HG03175 (cell line): ENCODE data around the gene ASB16.

ENCODE experiments used
- ATAC-seq: cut with Tn5 transposase; IDR thresholded peaks from one replicate; pipeline ENCODE4 v1.9.1; 2021; ENCODE audit warnings: mild to moderate bottlenecking, moderate library complexity; ENCODE audit not compliant: unreplicated experiment

Gene ASB16

DNA sequence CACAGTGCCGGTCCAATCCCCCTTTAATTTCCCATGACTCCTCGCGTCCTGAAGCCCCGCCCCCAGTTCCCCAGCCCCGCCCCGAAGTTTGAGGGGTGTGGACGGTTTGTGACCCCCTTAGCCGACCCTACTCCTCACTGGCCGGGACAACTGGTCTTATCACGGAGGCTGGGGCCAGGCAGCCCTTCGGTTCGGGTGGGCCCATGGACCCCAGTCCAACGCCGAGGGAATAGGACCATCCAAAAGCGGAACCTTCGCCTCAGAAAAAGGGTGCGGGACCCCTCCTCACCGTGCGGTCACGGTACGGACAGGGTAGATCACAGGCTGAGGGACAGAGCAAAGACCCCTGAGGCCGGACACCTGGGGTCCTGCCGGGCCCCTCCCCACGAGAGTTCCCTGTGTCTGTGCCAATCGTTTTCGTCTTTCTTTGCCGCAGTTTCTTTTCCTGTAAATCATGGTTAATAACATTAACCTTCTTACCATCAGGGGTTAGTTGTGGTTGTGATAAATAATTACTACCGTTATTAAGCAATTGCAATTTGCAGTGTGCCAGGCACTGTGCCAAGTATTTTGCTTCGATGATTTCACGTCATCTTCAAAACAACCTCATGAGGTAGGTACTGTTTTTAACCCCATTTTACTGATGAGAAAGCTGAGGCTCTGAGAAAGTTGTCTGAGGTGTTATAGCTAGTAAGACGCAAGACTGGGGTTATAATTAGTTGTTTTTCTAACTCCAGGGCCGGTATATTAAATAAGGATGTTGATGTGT is 16.8 kb downstream of the ASB16 start:
- peak; percentile 49 for ATAC-seq

DNA sequence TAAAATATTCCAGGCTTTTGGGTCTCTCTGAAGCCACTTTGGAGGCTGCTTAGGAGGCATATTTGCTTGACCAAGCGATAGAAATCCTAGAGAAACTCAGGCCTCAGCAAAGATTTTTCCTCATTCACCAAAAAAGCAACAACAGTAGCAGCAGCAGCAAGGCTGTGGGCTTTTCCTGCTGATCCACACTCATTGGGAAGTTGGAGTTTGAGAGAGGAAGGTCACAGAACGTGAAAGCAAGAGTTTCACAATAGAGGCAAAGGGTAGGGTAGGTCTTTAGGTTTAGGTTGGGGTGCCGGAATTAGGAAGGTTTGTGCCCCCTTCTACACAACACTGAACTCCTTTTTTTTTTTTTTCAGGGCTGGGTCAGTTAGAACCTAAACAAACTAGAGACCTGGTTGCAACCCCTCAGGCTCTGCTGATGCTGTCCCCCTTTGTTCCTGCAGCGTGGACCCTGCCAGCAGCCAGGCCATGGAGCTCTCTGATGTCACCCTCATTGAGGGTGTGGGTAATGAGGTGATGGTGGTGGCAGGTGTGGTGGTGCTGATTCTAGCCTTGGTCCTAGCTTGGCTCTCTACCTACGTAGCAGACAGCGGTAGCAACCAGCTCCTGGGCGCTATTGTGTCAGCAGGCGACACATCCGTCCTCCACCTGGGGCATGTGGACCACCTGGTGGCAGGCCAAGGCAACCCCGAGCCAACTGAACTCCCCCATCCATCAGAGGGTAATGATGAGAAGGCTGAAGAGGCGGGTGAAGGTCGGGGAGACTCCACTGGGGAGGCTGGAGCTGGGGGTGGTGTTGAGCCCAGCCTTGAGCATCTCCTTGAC is 18.3 kb downstream of the ASB16 start:
- no peak for ATAC-seq

DNA sequence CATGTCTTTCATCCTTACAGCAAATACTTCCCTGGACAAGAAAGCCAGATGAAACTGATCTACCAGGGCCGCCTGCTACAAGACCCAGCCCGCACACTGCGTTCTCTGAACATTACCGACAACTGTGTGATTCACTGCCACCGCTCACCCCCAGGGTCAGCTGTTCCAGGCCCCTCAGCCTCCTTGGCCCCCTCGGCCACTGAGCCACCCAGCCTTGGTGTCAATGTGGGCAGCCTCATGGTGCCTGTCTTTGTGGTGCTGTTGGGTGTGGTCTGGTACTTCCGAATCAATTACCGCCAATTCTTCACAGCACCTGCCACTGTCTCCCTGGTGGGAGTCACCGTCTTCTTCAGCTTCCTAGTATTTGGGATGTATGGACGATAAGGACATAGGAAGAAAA is 20.0 kb downstream of the ASB16 start:
- ATAC-seq = no peak

DNA sequence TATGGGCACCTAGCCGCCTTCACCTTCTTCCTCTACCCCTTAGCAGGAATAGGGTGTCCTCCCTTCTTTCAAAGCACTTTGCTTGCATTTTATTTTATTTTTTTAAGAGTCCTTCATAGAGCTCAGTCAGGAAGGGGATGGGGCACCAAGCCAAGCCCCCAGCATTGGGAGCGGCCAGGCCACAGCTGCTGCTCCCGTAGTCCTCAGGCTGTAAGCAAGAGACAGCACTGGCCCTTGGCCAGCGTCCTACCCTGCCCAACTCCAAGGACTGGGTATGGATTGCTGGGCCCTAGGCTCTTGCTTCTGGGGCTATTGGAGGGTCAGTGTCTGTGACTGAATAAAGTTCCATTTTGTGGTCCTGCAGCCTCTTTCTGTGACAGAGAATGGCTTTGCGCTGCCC is 20.9 kb downstream of the ASB16 start:
- ATAC-seq = no peak

DNA sequence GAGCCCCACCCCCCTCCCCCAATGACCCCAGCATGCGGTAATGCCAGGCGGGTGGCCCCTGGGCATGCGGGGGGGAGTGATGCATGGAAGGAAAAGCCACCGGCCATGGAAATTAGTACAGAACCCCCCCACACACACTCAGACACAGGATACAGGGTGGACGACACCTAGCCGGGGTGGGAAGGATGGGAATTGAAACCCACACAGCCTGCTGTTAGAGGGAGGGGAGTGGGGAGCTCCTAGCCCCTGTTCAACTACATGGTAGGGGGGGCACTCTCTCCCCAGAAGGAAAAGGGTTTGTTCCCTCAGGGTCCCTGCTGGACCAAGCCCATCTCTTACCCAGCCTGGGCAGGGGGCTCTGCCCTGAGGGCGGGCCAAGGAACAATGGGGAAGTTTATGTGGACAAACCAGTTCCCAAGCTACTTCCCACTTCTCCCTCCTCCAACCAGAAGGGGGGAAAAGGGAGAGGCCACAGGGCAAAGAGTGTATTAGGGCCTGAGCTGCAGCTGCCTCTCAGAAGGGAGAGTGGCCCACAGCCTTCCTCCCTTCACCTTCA is 21.5 kb downstream of the ASB16 start:
- no peak for ATAC-seq

DNA sequence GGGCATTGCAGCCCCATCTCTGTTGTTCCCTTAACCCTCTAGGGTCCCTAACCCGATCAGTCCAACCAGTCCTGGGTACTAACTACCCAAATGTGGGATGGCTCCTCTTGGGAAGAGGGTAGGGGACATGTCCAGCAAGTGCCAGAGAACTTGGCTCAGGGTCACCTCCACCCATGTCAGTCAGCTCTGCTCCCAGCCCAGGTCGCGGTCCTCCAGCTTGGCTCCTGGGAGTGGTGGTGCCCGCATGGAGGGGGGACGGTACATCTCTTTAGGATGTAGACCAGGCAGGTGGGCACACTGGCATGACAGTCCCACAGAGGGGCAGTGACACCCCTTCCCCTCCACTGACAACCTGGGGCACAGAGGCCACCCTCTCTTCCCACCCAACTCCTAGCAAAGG is 22.2 kb downstream of the ASB16 start:
- ATAC-seq = no peak

DNA sequence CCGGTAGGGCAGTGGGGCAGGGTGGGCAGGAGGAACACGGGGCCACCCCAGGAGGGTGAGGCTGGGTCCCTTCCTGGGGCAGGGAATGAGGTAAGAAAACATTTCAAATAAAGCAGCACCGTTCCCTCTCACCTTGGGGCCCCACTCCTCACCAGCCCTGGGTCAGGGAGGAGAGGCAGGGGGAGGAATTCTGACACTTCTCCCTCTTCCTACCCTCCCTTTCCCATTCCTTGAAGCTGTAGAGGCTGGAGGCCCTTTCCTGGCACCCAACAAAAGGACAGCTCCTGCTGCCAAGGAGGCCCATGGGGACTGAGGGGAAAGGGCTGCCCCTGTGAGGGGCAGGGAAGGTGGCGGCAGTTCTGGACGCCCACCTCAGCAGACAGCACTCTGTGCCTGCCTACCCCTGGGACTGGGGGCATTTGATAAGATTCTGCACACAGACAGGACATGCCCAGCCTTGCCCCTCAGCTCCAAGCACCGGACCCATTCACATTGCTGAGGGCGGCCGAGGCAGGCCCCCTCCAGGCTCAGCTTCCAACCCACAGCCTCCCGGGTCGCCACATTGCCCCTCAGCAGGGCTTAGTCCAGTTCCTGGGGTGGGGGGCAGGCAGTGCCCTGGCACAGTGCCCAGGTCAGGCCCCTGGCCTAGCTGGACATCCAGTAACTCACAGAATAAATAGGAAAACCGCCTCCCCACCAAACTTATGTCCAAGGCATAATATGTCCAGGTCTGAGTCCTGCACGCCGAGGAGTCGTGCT is 23.0 kb downstream of the ASB16 start:
- ATAC-seq = no peak

DNA sequence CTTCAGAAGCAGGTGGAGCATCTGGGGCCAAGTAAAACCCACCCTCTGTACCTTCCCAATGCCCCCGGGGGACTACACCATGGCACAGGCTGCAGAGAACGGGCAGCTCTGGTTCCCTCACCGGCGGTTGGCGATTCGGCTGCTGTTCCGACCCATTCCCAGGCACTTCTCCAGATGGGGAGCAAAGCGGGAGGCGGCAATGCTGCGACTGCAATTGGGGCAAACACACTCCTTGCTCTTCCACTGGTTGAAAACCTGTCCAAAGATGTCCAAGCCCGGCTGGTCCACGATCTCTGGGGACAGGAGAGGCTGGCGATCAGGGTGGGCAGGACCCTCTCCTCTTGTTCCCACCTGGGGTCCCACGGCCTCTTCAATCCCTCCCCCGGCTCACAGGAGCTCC is 26.6 kb downstream of the ASB16 start:
- ATAC-seq = no peak

DNA sequence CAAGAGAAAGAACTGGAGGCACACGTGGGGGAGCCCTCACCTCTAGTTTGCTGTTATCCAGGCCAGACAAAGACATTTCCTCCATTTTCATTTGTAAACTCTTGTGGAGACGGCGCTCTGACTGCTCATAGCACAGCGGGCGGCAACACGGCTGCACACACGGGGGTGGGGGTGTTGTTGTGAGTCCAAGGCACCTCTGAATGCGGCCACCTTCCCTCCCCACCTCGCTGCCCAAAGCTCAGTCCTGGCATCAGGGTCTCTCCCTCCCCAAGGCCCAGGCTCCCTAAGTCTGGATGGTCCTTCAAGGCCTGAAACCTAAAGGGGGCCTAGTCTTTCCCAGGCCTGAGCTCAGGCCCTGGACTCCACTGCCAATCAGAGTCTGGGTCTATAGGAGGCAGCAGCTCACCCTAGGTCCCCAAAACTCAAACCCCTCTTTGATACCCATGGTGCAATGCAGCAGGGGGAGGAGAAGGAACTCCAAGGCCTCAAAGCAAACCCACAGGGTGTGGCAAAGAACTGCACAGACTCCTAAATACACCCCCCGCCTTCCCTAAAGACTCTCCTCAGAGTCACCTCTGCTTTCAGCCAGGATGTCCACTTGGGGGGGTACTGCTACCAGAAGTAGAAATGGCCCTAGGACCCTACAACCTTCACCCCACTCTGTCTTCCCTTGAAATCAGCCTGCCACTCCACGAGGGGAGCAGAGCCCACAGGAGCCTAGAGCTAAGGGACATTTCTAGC is 27.6 kb downstream of the ASB16 start:
- ATAC-seq = no peak

DNA sequence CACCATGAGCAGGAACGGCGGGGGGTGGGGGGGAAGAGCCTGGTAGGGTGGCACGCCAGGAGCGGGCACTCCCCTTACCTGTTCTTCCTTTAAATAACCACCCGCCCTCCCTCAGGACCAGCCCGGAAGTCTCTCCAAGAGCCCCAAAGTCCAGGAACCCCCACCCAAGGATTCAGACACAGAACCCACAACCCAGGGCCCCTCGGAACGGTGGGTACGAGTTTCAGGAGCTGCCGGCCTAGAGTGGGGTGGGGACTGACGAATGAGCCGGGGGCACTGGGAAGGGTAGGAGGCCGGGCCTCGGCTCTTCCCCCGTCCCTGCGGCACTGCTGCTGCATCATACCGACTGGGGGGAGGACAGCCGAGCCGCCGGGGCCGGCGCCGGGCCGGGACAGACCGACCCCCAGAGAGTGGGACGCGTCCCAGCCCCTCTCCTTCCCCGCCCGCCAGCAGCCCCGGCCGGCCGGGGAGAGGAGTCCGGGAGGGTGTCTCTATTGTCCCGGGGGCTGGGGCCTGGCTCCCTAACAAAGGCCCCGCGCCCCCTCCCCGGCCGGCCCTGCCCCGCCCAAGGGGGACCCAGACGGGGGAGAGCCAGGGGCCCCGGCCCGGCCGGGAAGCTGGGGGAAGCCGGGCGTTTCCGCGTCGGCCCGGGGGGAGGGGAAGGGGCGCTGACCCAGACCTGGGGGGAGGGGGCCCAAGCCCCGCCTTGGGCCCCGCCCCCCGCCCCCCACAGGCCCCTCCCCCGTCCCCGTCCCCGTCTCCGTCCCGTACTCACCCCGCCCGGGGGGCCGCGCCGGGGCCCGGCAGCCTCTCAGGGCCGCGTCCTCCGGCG is 28.4 kb downstream of the ASB16 start:
- peak; percentile 24 for ATAC-seq

DNA sequence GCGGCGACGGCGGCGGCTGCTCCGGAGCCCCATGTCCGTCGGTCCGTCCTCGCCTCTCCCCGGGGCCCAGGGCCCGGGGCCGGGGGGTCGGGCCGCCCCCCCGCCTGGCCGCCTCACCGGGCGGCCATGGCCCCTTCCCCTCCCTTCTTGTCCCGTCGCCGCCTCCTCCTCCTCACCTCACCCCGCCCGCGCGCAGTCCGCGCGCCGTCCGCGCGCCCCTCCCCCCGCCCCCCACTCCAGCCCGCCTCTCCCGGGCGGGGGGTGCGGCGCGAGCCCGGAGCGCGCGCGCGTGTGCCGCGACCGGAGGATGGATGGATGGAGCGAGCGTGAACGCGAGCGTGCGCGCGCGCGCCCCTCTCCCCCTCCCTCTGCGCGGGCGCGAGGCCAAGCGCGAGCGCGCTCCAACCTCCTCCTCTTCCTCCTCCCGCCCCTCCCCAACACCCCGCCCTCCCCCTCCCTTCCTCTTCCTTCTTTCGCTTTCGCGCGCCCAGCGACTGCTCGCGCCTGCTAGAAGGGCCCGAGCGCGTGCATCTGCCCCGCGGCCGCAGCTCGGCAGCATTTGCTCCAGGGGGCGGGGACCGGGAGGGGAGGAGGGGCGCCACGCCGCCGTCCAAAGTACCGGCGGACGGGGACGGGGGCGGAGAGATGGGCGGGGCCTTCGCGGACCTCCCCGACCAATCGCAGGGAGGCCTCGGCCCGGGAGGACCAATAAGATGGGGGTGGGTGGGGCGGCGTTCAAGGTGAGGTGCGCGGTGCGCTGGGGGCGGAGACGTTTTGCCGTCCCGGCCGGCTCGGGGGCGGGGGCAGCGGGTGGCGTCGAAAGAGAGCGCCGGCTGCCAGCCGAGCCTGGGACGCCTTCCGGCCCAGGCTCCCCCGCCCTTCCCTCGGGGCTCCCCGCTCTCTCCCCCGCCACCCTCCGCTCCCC is 29.3 kb downstream of the ASB16 start, which contains the start of gene ATXN7L3:
TSS of gene ATXN7L3 (minus strand) at position 332 of the 925 bp plus-strand sequence. CDS start 1,814 bp downstream, outside the sequence.
- ATAC-seq = peak; percentile 58

DNA sequence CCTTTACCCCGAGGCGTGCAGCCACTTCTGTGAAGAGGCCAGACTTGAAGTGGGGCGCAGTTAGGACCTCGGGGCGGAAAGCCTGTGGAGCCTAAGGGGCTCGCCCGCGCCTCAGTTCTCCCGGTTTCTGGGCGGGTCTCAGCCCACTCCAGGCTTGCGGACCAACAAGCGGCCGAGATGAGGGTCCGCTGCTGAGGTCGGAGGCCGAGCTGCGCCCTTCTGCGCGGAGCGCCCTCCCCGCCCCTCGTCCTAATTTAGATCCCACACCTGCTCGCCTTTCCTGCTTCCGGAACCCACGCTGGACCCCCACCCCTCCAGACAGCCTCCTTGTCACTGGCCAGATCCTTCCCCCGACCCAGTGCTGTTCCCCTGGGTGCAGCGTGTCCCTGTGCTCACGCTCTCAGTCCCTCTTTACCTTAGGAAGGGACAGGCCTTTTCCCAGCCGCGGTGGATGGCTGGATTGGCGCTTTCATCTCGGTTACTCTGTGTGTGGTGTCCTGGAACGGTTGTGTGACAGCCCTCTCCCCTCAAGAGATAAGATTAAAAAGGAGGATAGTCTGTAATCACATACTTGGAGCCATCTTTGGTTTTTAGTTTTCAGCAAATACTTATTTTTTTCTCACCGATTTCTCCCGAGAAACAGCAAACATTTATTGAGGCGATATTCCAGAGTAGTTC is 30.1 kb downstream of the ASB16 start:
- no peak for ATAC-seq

DNA sequence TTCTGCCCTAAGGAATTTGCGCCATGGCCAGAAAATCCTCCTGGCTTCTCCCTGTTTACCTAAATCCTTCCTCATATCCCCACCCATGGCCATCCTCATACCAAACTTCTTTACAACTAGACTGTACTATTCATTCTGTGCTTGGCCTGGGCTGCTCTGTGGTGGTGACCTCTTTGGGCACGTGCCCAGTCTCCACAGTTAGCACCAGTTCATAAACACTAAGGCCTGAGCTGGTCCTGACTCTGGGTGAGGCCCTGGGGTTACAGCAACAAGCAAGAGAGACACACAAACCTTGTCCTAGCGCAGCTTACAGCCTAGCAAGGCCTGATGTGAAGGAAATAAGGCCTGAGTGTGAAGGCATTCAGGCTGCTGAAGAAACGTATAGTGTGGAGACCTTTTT is 32.3 kb downstream of the ASB16 start:
- ATAC-seq = no peak

DNA sequence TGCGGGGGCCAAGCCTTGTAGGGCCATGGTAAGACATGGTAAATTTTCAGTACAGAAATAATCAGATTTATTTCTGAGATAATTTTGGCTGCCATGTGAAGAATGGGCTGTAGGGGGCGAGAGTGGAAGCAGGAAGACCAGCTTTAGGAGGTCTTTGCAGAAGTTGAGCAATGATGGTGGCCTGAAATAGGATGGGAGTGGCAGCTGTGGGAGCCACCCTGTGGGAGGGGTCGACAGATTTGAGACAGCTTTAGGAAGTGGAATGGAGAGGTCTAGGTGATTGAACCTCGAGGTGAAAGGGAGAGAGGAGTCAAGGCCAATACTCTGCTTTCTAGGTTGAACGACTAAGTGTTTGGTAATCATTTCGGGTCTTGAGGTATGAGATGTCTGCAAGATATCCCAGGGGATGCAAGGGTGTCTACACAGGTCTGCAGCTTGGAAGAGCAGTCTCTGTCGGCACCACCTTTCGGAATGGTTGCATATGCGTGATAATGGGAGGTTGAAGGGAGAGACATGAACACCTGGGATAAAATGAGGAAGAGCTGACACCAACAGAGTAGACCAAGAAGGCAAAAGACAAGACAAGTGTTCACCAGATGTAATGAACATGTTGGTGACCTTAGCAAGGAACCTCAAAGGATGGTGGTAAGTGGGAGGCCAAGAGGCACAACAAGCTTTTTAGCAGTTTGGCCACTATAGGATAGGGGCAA is 33.4 kb downstream of the ASB16 start:
- ATAC-seq = no peak

DNA sequence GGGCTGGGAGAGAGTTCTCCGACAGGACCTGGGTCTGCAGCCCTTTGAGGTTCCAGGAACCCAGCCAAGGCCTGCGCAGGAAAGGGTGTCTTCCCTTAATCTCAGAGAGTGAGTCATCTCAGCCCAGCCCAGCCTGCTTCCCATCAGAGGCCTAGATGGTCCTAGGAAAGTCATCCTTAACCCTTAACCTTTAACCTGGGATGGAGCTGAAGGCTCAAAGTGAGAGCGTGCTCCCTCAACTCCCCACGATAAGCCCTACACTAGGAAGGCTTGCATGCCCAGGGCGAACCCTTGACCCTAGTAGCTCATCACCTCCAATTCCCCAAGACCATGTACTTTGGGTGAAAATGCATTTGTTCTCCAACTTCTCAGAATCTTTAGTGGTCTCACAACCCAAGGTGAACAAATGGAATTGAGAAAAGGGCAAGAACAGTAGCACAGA is 34.0 kb downstream of the ASB16 start:
- no peak for ATAC-seq

DNA sequence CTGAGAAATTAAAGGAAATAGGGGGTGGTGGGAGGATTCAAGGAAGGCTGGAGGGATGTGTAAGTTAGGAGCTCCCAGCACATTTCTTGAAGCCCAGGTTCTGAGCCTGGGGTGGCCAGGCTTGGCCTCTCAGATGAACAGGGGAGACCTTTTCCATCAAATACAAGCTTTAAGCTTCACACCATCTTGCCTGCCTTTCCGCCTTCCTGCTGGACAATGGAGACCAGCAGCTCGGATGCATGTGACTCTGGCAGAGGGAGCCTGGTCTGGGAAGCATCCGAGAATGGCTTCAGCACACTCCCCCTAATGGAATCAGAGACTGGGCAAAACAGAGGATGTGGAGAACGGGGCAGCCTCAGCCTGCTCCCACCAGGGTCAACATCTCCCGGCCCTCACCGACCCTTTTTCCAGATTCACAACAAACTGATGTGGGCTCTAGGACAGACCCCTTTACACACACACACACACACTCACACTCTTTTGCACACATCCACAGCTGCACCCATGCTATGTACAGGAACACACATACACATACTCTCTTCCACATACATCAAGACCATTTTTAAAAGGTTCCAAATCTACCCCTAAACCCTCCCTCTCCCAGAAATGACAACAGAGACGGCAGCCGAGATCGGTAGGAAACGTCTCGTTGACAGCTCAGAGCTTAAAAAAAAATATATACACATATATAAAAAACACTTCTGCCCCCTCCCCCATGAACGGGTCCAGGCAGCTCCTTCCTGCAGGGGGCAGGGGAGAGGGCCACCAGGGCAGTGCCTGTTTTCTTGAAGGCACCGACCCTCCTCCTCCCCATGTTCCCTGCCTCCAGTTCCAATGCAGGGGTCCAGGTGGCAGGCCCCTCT is 35.7 kb downstream of the ASB16 start:
- no peak for ATAC-seq
